Gastroesophageal sphincter (tissue), 3 donors: ENCODE measurements around the gene SERPINB6.

Experiments used
- CTCF ChIP-seq, 4 experiments: fragments of 200-600 bp in 2 of 4; fragments of 450-650 bp in 2 of 4; sonication (generic) in 1 of 4; IDR thresholded peaks; one replicate each; pipeline ENCODE4 v1.5.1; 2017 to 2019; ENCODE audit warnings: antibody characterized with exemption in 4 of 4, mild to moderate bottlenecking in 2 of 4, moderate library complexity in 2 of 4
- EP300 ChIP-seq: sonication (generic); formaldehyde crosslinking; IDR thresholded peaks from one replicate; pipeline ENCODE4 v1.6.1; 2017; ENCODE audit warnings: antibody characterized with exemption, mild to moderate bottlenecking
- POLR2A ChIP-seq, 2 donors: fragments of 450-650 bp; IDR thresholded peaks; one replicate each; pipeline ENCODE4 v1.6.1; 2017; ENCODE audit warnings: antibody characterized with exemption in 2 of 2, mild to moderate bottlenecking in 2 of 2, moderate library complexity in 1 of 2
- POLR2AphosphoS5 ChIP-seq: sonication (generic); formaldehyde crosslinking; IDR thresholded peaks from one replicate; pipeline ENCODE4 v1.6.1; 2017; ENCODE audit warnings: antibody characterized with exemption

GRCh38 chr6:2953098-2953497 is 18.3 kb downstream of the SERPINB6 start:
- TF ChIP-seq POLR2A (IDR thresholded peaks at IDR 0.05) (no peak), CTCF (IDR thresholded peaks at IDR 0.05) (no peak), EP300 (no peak), POLR2AphosphoS5 (no peak)
